WTC11 (cell line): ENCODE measurements around the gene OCA2.

ENCODE experiments used
- ETV6 ChIP-seq: sonication (generic); formaldehyde crosslinking; IDR thresholded peaks from 2 replicates; pipeline ENCODE4 v1.8.1; 2022; ENCODE audit warnings: mild to moderate bottlenecking, missing genetic modification reagents
- GABPB1 ChIP-seq: sonication (generic); formaldehyde crosslinking; IDR thresholded peaks from 2 replicates; pipeline ENCODE4 v1.8.1; 2023; ENCODE audit warnings: mild to moderate bottlenecking, missing genetic modification reagents
- SP1 ChIP-seq: sonication (generic); formaldehyde crosslinking; conservative IDR thresholded peaks from 2 replicates; pipeline ENCODE4 v1.8.1; 2022; ENCODE audit warnings: missing genetic modification reagents
- TF ChIP-seq, protein P1 (sequence below): fragments of 200-600 bp; IDR thresholded peaks from 2 replicates; pipeline ENCODE4 v1.8.0; 2022; ENCODE audit warnings: antibody characterized with exemption
- TF ChIP-seq, protein P2 (sequence below): sonication (generic); formaldehyde crosslinking; IDR thresholded peaks from 2 replicates; pipeline ENCODE4 v1.8.0; 2022; ENCODE audit warnings: mild to moderate bottlenecking, missing genetic modification reagents
- TF ChIP-seq, protein P3 (sequence below): sonication (generic); formaldehyde crosslinking; IDR thresholded peaks from 2 replicates; pipeline ENCODE4 v1.8.1; 2023; ENCODE audit warnings: mild to moderate bottlenecking, moderate library complexity, missing genetic modification reagents
- TF ChIP-seq, protein P4 (sequence below): sonication (generic); formaldehyde crosslinking; IDR thresholded peaks from 2 replicates; pipeline ENCODE4 v1.8.1; 2022; ENCODE audit warnings: low read depth, missing genetic modification reagents, borderline replicate concordance

DNA sequence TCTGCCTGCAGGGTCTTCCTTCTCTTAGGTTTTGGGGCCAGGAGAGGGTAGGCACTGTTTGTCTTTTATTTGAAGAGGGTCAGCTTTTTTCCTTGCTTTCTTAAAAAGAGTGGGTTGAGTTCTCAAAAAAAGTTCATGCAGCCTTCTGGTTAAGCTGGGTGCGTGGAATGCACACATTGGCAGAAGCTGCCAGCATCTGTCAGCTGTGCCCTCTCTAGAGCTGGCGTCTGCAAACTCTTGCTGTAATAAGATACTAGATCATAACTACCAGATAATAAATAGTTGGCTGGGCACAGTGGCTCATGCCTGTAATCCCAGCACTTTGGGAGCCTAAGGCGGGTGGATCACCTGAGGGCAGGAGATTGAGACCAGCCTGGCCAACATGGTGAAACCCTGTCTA lies 373.4 kb downstream of the OCA2 start:
- no peak for TF ChIP-seq GABPB1 (CRISPR knock-in tag)
- TF ChIP-seq, protein P1, sequence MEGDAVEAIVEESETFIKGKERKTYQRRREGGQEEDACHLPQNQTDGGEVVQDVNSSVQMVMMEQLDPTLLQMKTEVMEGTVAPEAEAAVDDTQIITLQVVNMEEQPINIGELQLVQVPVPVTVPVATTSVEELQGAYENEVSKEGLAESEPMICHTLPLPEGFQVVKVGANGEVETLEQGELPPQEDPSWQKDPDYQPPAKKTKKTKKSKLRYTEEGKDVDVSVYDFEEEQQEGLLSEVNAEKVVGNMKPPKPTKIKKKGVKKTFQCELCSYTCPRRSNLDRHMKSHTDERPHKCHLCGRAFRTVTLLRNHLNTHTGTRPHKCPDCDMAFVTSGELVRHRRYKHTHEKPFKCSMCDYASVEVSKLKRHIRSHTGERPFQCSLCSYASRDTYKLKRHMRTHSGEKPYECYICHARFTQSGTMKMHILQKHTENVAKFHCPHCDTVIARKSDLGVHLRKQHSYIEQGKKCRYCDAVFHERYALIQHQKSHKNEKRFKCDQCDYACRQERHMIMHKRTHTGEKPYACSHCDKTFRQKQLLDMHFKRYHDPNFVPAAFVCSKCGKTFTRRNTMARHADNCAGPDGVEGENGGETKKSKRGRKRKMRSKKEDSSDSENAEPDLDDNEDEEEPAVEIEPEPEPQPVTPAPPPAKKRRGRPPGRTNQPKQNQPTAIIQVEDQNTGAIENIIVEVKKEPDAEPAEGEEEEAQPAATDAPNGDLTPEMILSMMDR: no peak
- TF ChIP-seq SP1 (CRISPR knock-in tag): no peak
- no peak for TF ChIP-seq ETV6 (CRISPR knock-in tag)
- TF ChIP-seq, protein P2, sequence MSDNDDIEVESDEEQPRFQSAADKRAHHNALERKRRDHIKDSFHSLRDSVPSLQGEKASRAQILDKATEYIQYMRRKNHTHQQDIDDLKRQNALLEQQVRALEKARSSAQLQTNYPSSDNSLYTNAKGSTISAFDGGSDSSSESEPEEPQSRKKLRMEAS: no peak
- TF ChIP-seq, protein P3, sequence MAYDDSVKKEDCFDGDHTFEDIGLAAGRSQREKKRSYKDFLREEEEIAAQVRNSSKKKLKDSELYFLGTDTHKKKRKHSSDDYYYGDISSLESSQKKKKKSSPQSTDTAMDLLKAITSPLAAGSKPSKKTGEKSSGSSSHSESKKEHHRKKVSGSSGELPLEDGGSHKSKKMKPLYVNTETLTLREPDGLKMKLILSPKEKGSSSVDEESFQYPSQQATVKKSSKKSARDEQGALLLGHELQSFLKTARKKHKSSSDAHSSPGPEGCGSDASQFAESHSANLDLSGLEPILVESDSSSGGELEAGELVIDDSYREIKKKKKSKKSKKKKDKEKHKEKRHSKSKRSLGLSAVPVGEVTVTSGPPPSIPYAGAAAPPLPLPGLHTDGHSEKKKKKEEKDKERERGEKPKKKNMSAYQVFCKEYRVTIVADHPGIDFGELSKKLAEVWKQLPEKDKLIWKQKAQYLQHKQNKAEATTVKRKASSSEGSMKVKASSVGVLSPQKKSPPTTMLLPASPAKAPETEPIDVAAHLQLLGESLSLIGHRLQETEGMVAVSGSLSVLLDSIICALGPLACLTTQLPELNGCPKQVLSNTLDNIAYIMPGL (CRISPR knock-in tag): no peak
- TF ChIP-seq, protein P4, sequence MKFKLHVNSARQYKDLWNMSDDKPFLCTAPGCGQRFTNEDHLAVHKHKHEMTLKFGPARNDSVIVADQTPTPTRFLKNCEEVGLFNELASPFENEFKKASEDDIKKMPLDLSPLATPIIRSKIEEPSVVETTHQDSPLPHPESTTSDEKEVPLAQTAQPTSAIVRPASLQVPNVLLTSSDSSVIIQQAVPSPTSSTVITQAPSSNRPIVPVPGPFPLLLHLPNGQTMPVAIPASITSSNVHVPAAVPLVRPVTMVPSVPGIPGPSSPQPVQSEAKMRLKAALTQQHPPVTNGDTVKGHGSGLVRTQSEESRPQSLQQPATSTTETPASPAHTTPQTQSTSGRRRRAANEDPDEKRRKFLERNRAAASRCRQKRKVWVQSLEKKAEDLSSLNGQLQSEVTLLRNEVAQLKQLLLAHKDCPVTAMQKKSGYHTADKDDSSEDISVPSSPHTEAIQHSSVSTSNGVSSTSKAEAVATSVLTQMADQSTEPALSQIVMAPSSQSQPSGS (CRISPR knock-in tag): no peak
